ENCODE data around the gene SETD4. TPM values are rescaled to one million over a fixed set of nuclear protein-coding genes. Genes with fewer than 3 reads are reported as not detected.

Gene SETD4
- total and polyA plus RNA-seq, 2 donors (not counting 3 experiments of a cell fraction or from before 2014, with no cell fraction given), result 13.0 to 25.1 TPM

- H2AFZ ChIP-seq (ENCODE audit: low read depth, low read length), result no peak overlapping the region
- H3K79me2 ChIP-seq (ENCODE audit: control insufficient read depth, insufficient read depth, low read length), result no peaks in the 10 kb centered on the region
- no peaks in the 10 kb centered on the region for H3K9me1 ChIP-seq (replicated peaks; ENCODE audit: control insufficient read depth, extremely low read depth, insufficient read depth, low read length)
- ChIA-PET CTCF (interaction anchor here (0.8 to 1.3 kb wide), 2 partner anchors 9 to 66 kb away, joined by 3 to 5 read pairs; no protein-coding TSS in a partner anchor), POLR2A (no interaction called here)
- no peak overlapping the region for H3K4me3 ChIP-seq (replicated peaks in 1 of 3; ENCODE audit: insufficient read depth in 1 of 3, low read depth in 1 of 3, low read length in 3 of 3)
- H3K27me3 ChIP-seq (ENCODE audit: control insufficient read depth in 2 of 2, insufficient read depth in 2 of 2, low read length in 2 of 2), result no peaks in the 10 kb centered on the region
- H4K20me1 ChIP-seq (replicated peaks; ENCODE audit: control insufficient read depth, extremely low read depth, insufficient read depth, low read length), result no peaks in the 10 kb centered on the region
- TF ChIP-seq GATA2 (IDR thresholded peaks at IDR 0.05; ENCODE audit: insufficient read depth, insufficient read length, low read depth, low read length) (no peak), MYC (IDR thresholded peaks at IDR 0.05; ENCODE audit: low read depth, low read length) (no peak), FOS (IDR thresholded peaks at IDR 0.05; ENCODE audit: borderline replicate concordance, insufficient read depth, low read length) (no peak)
- dilution Hi-C loops (cut with MboI; ENCODE audit: extremely low pct_ligation_motif_present, low sequenced_read_pairs), result no loop called here
- BruUV-seq (replicated peaks), result no TSS peak
- intact Hi-C loops (cut with micrococcal nuclease), result no loop called here
- DNase-seq (ENCODE audit: low read depth, low spot score) (peak; percentile 62), FAIRE-seq (peak; percentile 73)
- no peak overlapping the region for H3K27ac ChIP-seq (ENCODE audit: insufficient read depth, low read depth, low read length)
- peaks cover 6 to 21% of the 10 kb centered on the region in 2 experiments for H3K36me3 ChIP-seq (ENCODE audit: control insufficient read depth in 2 of 2, extremely low read depth in 1 of 2, insufficient read depth in 2 of 2, low read length in 2 of 2)
- no peak overlapping the region for H3K9ac ChIP-seq (replicated peaks; ENCODE audit: extremely low read depth, insufficient read depth, low read length)
- H3K4me2 ChIP-seq (ENCODE audit: insufficient read depth, low read length), result no peak overlapping the region
- H3K9me3 ChIP-seq (replicated peaks; ENCODE audit: control insufficient read depth, insufficient read depth, low read length), result no peaks in the 10 kb centered on the region
- peaks cover 9% of the 10 kb centered on the region for H3K4me1 ChIP-seq (ENCODE audit: control insufficient read depth, extremely low read depth, insufficient read depth, low read length)
Observed at GRCh38 chr21:36045993-36046392, 14.3 kb downstream of the SETD4 start.

DNA sequence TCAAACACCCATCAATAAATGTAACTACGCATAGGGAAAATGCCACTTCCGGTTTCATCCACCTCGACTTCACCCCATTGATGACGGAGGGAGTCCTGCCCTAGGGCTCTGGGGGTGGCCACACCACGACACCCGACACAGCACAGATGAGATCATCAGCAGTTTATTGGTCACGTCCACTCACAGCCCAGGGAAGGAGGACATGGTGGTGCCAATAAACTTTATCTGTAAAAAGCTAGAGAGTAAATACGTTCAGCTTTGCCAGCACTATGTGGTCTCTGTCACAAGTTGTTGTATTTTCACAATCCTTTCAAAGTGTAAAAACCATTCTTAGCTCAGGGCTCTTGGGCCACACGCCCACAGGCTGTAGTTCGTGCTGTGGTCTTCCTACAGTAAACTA lies 16.3 kb downstream of the SETD4 start:
- Histone ChIP-seq H3K9ac (replicated peaks; ENCODE audit: extremely low read depth, insufficient read depth, low read length) (no peak overlapping the region), H3K27me3 (ENCODE audit: control insufficient read depth in 2 of 2, insufficient read depth in 2 of 2, low read length in 2 of 2) (no peaks in the 10 kb centered on the region), H3K4me3 (replicated peaks in 1 of 3; ENCODE audit: insufficient read depth in 1 of 3, low read depth in 1 of 3, low read length in 3 of 3) (no peak overlapping the region), H2AFZ (ENCODE audit: low read depth, low read length) (no peak overlapping the region), H3K27ac (ENCODE audit: insufficient read depth, low read depth, low read length) (no peak overlapping the region), H3K9me1 (replicated peaks; ENCODE audit: control insufficient read depth, extremely low read depth, insufficient read depth, low read length) (no peaks in the 10 kb centered on the region), H3K79me2 (ENCODE audit: control insufficient read depth, insufficient read depth, low read length) (no peaks in the 10 kb centered on the region), H4K20me1 (replicated peaks; ENCODE audit: control insufficient read depth, extremely low read depth, insufficient read depth, low read length) (no peaks in the 10 kb centered on the region), H3K4me1 (ENCODE audit: control insufficient read depth, extremely low read depth, insufficient read depth, low read length) (peaks cover 9% of the 10 kb centered on the region), H3K9me3 (replicated peaks; ENCODE audit: control insufficient read depth, insufficient read depth, low read length) (no peaks in the 10 kb centered on the region), H3K36me3 (ENCODE audit: control insufficient read depth in 2 of 2, extremely low read depth in 1 of 2, insufficient read depth in 2 of 2, low read length in 2 of 2) (peaks cover 5 to 23% of the 10 kb centered on the region in 2 experiments), H3K4me2 (ENCODE audit: insufficient read depth, low read length) (no peak overlapping the region)
- DNase-seq (ENCODE audit: low read depth, low spot score) (no peak), FAIRE-seq (no peak)
- POLR2A ChIA-PET, result no interaction called here
- dilution Hi-C loops (cut with MboI; ENCODE audit: extremely low pct_ligation_motif_present, low sequenced_read_pairs) (no loop called here), intact Hi-C loops (cut with micrococcal nuclease) (no loop called here)
- BruUV-seq (replicated peaks), result no TSS peak
- TF ChIP-seq POLR2AphosphoS5 (IDR thresholded peaks at IDR 0.05; ENCODE audit: insufficient read depth, low read depth, low read length) (no peak), GATA2 (IDR thresholded peaks at IDR 0.05; ENCODE audit: insufficient read depth, insufficient read length, low read depth, low read length) (no peak), FOS (IDR thresholded peaks at IDR 0.05; ENCODE audit: borderline replicate concordance, insufficient read depth, low read length) (no peak), EZH2 (IDR thresholded peaks at IDR 0.05; ENCODE audit: borderline replicate concordance, low read depth, low read length, severe bottlenecking) (no peak), POLR2A (IDR thresholded peaks at IDR 0.05; ENCODE audit: low read depth, low read length) (no peak)
- TF ChIP-seq, protein P1, sequence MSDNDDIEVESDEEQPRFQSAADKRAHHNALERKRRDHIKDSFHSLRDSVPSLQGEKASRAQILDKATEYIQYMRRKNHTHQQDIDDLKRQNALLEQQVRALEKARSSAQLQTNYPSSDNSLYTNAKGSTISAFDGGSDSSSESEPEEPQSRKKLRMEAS (IDR thresholded peaks at IDR 0.05; ENCODE audit: insufficient read depth, insufficient read length), result no peak
- CTCF ChIA-PET, result no interaction called here

All from endothelial cell of umbilical vein (primary cell).